K562 (cell line): ENCODE results near the gene ZER1. TPM values are rescaled to one million over a fixed set of nuclear protein-coding genes. Genes with fewer than 3 reads are reported as not detected.

Experiments used
- ATAC-seq: fragments of 200-7000 bp; cut with Tn5 transposase; 3 replicates; pipeline ENCODE4 v1.9.1; 2020; ENCODE audit warnings: moderate library complexity
- BruUV-seq: library from RNA; stranded (reverse); fragments of 400-500 nt; replicated peaks from 2 replicates; lab custom pipeline; 2021; lab: Mats Ljungman, UMichigan
- CTCF ChIA-PET: fragments of 300-600 bp; formaldehyde crosslinking; extraction: SDS; loops from one replicate; lab custom pipeline; 2021; ENCODE audit warnings: low intra/inter-chr PET ratio; lab: Yijun Ruan, JAX
- POLR2A ChIA-PET: fragments of 300-600, 350-650 bp; sonication (Branson Sonifier 250); formaldehyde crosslinking; extraction: SDS; loops from one replicate; lab custom pipeline; 2021; ENCODE audit warnings: antibody characterized with exemption, inconsistent platforms; lab: Yijun Ruan, JAX
- DNase-seq, 4 experiments: peaks; one replicate each; pipeline versions ENCODE4 v3.0.0 to v3.0.0-alpha.2; 2011 to 2018; ENCODE audit warnings: low spot score in 3 of 4, mixed read lengths in 3 of 4; ENCODE audit errors: extremely low read depth in 1 of 4
- FAIRE-seq: peaks from 2 replicates; lab custom pipeline; 2011; peaks lifted over from hg19 to GRCh38; lab: Jason Lieb, UNC
- H2AFZ ChIP-seq: 2 replicates; pipeline ENCODE4 v1.6.0; 2011; ENCODE audit warnings: low read depth, low read length, control low read depth, inconsistent platforms
- H3K27ac ChIP-seq: fragments of 200-600 bp; 3 replicates; pipeline ENCODE4 v1.8.0; 2011; ENCODE audit warnings: low read depth, mild to moderate bottlenecking, control low read depth, inconsistent platforms, low read length, moderate library complexity, mixed read lengths; ENCODE audit errors: extremely low read depth
- H3K27me3 ChIP-seq, 2 experiments: fragments of 300-600 bp in 1 of 2; 2 replicates in 1 of 2; 3 replicates in 1 of 2; pipeline versions ENCODE4 v1.6.0 to v1.8.0; 2011; ENCODE audit warnings: inconsistent platforms in 2 of 2, low read length in 2 of 2, mild to moderate bottlenecking in 1 of 2, mixed read lengths in 1 of 2, moderate library complexity in 1 of 2; ENCODE audit not compliant: control insufficient read depth in 2 of 2, insufficient read depth in 2 of 2
- H3K36me3 ChIP-seq: fragments of 300-600 bp; 3 replicates; pipeline ENCODE4 v1.8.0; 2011; ENCODE audit warnings: mild to moderate bottlenecking, low read length, inconsistent platforms; ENCODE audit not compliant: control insufficient read depth, insufficient read depth
- H3K4me1 ChIP-seq, 2 experiments: fragments of 200-600 bp in 1 of 2; replicated peaks in 1 of 2; 2 replicates in 1 of 2; 3 replicates in 1 of 2; pipeline versions ENCODE4 v1.5.1 to v1.8.0; 2011; ENCODE audit warnings: inconsistent platforms in 2 of 2, low read length in 2 of 2, mild to moderate bottlenecking in 1 of 2, mixed read lengths in 1 of 2, moderate library complexity in 1 of 2; ENCODE audit not compliant: control insufficient read depth in 2 of 2, insufficient read depth in 2 of 2
- H3K4me2 ChIP-seq: 2 replicates; pipeline ENCODE4 v1.6.1; 2011; ENCODE audit warnings: low read length, control low read depth, inconsistent platforms, mixed read lengths; ENCODE audit not compliant: insufficient read depth
- H3K4me3 ChIP-seq: fragments of 200-600 bp; sonication (generic), shearing (Covaris generic); 2 replicates; pipeline ENCODE4 v1.5.1; 2016; ENCODE audit warnings: control low read depth, inconsistent platforms
- H3K79me2 ChIP-seq: fragments of 200-600 bp; 3 replicates; pipeline ENCODE4 v1.8.0; 2011; ENCODE audit warnings: low read length, inconsistent platforms; ENCODE audit not compliant: control insufficient read depth, insufficient read depth
- H3K9ac ChIP-seq, 2 experiments: 2 replicates each; pipeline versions ENCODE4 v1.6.0 to v1.6.1; 2011; ENCODE audit warnings: low read depth in 2 of 2, low read length in 2 of 2, control low read depth in 1 of 2, inconsistent platforms in 1 of 2, mild to moderate bottlenecking in 1 of 2, mixed read lengths in 1 of 2; ENCODE audit not compliant: insufficient read depth in 1 of 2
- H3K9me1 ChIP-seq: one replicate; pipeline ENCODE4 v1.6.0; 2011; ENCODE audit warnings: inconsistent platforms, mild to moderate bottlenecking, low read length, moderate library complexity; ENCODE audit not compliant: control insufficient read depth, insufficient read depth
- H3K9me3 ChIP-seq: replicated peaks from 2 replicates; pipeline ENCODE4 v1.5.1; 2011; ENCODE audit warnings: low read depth, low read length, inconsistent platforms; ENCODE audit not compliant: control insufficient read depth, insufficient read depth
- H4K20me1 ChIP-seq: replicated peaks from 2 replicates; pipeline ENCODE4 v1.6.1; 2011; ENCODE audit warnings: low read length, inconsistent platforms, mixed read lengths; ENCODE audit not compliant: control insufficient read depth, insufficient read depth
- BRCA1 ChIP-seq, 2 experiments: fragments of 450-650 bp in 1 of 2; sonication (generic) in 1 of 2; formaldehyde crosslinking in 1 of 2; IDR thresholded peaks; 2 replicates each; pipeline versions ENCODE4 v1.5.0 to v1.6.1; 2017 to 2020; ENCODE audit warnings: mild to moderate bottlenecking in 1 of 2, missing genetic modification reagents in 1 of 2
- ETV1 ChIP-seq: fragments of 450-650 bp; conservative IDR thresholded peaks from 2 replicates; pipeline ENCODE4 v1.6.1; 2016; ENCODE audit warnings: missing genetic modification characterization, control low read depth, low read depth, missing compliant biosample characterization
- PHF8 ChIP-seq: fragments of 200-600 bp; sonication (generic); IDR thresholded peaks from 2 replicates; pipeline ENCODE4 v1.6.1; 2012; ENCODE audit warnings: mixed run types, mild to moderate bottlenecking, inconsistent platforms, low read length, moderate library complexity, borderline replicate concordance
- PTRF ChIP-seq: fragments of 450-650 bp; IDR thresholded peaks from 2 replicates; pipeline ENCODE4 v1.6.1; 2016; ENCODE audit warnings: mild to moderate bottlenecking, missing genetic modification characterization, missing compliant biosample characterization
- SMARCA5 ChIP-seq: fragments of 450-650 bp; IDR thresholded peaks from 2 replicates; pipeline ENCODE4 v1.6.1; 2016
- SOX6 ChIP-seq: fragments of 450-650 bp; IDR thresholded peaks from 2 replicates; pipeline ENCODE4 v1.6.1; 2014; ENCODE audit warnings: mild to moderate bottlenecking
- STAG1 ChIP-seq: sonication (generic); formaldehyde crosslinking; IDR thresholded peaks from 2 replicates; pipeline ENCODE4 v1.5.0; 2020; ENCODE audit warnings: missing genetic modification reagents, borderline replicate concordance
- ZBTB7A ChIP-seq: IDR thresholded peaks from 2 replicates; pipeline ENCODE4 v1.6.1; 2011; ENCODE audit warnings: low read depth, mild to moderate bottlenecking, low read length, moderate library complexity, borderline replicate concordance; ENCODE audit not compliant: control insufficient read depth
- ZNF140 ChIP-seq: fragments of 250-450 bp; sonication (Bioruptor Pico); IDR thresholded peaks from 2 replicates; pipeline ENCODE4 v1.8.0; 2021; ENCODE audit warnings: moderate library complexity, mild to moderate bottlenecking, inconsistent platforms
- ZNF184 ChIP-seq: sonication (generic); formaldehyde crosslinking; IDR thresholded peaks from 2 replicates; pipeline ENCODE4 v1.5.0; 2020; ENCODE audit warnings: missing genetic modification reagents
- ZNF384 ChIP-seq: IDR thresholded peaks from 2 replicates; pipeline ENCODE4 v1.6.1; 2012; ENCODE audit warnings: low read depth, low read length, improper control_type of control experiment
- ZNF431 ChIP-seq: sonication (generic); formaldehyde crosslinking; IDR thresholded peaks from 2 replicates; pipeline ENCODE4 v1.8.0; 2022; ENCODE audit warnings: mild to moderate bottlenecking, missing genetic modification reagents
- WGBS: fragments of 100-300 bp; shearing (Covaris generic); methylation state at CpG from one replicate; pipeline ENCODE4 v1.1.6; 2016; ENCODE audit warnings: low coverage, mixed read lengths; ENCODE audit not compliant: insufficient coverage; ENCODE audit errors: missing lambda C conversion rate; 5-methylcytosine and 5-hydroxymethylcytosine counted together
- in situ Hi-C: fragments of 300-500 bp; cut with MboI; formaldehyde crosslinking; loops from 4 replicates; pipeline ENCODE4 v1.15.0; 2018; ENCODE audit warnings: inconsistent platforms, mixed read lengths
- intact Hi-C: fragments of 100-400 bp; cut with micrococcal nuclease; formaldehyde crosslinking; loops from 2 replicates; pipeline ENCODE4 v1.14.2; 2022
- polyA plus RNA-seq, 8 experiments: library from polyadenylated mRNA; depleted of rRNA in 4 of 8; stranded (reverse) in 5 of 8; unstranded in 3 of 8; fragments of >200 nt; fragmentation: Nextera tagmentation in 2 of 8; fragmentation: Illumina TruSeq in 1 of 8; extraction: Ambion mirVana in 2 of 8; extraction: Trizol in 1 of 8; gene quantifications; 2 replicates each; pipeline versions ENCODE4 v1.2.1 to v1.2.3, GENCODE V29; 2011 to 2014; ENCODE audit warnings: inconsistent platforms in 1 of 8, missing spikeins in 1 of 8
- total RNA-seq, 7 experiments: library from RNA; depleted of rRNA in 6 of 7; stranded (reverse); fragments of >200 nt in 6 of 7; fragmentation: Illumina TruSeq in 2 of 7; extraction: Trizol in 2 of 7; gene quantifications; 2 replicates each; pipeline versions ENCODE4 v1.2.1 to v1.2.3, GENCODE V29; 2011 to 2021; ENCODE audit warnings: low replicate concordance in 1 of 7
- TF ChIP-seq, protein P1 (sequence below), 2 experiments: fragments of 450-650 bp; IDR thresholded peaks; 2 replicates each; pipeline ENCODE4 v1.6.1; 2018; ENCODE audit warnings: mild to moderate bottlenecking in 2 of 2, low read depth in 1 of 2; ENCODE audit not compliant: partially characterized antibody in 2 of 2
- TF ChIP-seq, protein P2 (sequence below): sonication (generic); formaldehyde crosslinking; IDR thresholded peaks from 2 replicates; pipeline ENCODE4 v1.8.0; 2022; ENCODE audit warnings: mild to moderate bottlenecking, missing genetic modification reagents

The ZER1 gene
- total and polyA plus RNA-seq, 9 of the 15 experiments (the other 6 are each of a cell fraction or from before 2014, with no cell fraction given): 0.07 to 10.7 (median 6.2) TPM

DNA sequence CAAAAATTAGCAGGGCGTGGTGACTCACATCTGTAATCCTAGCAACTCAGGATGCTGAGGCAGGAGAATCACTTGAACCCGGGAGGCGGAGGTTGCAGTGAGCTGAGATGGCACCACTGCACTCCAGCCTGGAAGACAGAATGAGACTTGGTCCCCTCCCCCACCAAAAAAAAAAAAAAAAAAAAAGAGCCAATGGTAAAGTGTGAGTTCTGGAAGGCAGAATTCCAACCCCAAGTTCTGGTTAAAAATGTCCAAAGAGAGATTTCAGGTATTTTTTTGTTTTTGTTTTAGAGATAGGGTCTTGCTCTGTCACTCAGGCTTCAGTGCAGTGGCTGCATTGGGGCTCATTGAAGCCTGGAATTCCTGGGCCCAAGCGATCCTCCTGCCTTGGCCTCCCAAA lies 84.3 kb downstream of the ZER1 start (continued):
- TF ChIP-seq, protein P1, sequence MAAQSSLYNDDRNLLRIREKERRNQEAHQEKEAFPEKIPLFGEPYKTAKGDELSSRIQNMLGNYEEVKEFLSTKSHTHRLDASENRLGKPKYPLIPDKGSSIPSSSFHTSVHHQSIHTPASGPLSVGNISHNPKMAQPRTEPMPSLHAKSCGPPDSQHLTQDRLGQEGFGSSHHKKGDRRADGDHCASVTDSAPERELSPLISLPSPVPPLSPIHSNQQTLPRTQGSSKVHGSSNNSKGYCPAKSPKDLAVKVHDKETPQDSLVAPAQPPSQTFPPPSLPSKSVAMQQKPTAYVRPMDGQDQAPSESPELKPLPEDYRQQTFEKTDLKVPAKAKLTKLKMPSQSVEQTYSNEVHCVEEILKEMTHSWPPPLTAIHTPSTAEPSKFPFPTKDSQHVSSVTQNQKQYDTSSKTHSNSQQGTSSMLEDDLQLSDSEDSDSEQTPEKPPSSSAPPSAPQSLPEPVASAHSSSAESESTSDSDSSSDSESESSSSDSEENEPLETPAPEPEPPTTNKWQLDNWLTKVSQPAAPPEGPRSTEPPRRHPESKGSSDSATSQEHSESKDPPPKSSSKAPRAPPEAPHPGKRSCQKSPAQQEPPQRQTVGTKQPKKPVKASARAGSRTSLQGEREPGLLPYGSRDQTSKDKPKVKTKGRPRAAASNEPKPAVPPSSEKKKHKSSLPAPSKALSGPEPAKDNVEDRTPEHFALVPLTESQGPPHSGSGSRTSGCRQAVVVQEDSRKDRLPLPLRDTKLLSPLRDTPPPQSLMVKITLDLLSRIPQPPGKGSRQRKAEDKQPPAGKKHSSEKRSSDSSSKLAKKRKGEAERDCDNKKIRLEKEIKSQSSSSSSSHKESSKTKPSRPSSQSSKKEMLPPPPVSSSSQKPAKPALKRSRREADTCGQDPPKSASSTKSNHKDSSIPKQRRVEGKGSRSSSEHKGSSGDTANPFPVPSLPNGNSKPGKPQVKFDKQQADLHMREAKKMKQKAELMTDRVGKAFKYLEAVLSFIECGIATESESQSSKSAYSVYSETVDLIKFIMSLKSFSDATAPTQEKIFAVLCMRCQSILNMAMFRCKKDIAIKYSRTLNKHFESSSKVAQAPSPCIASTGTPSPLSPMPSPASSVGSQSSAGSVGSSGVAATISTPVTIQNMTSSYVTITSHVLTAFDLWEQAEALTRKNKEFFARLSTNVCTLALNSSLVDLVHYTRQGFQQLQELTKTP (IDR thresholded peaks at IDR 0.05; ENCODE audit: low read depth in 1 of 2, partially characterized antibody in 2 of 2): no peak
- TF ChIP-seq ZNF384: peak; percentile 55; the same call in 1 of the 2 replicates
- TF ChIP-seq, all 486 proteins: peak for 2

DNA sequence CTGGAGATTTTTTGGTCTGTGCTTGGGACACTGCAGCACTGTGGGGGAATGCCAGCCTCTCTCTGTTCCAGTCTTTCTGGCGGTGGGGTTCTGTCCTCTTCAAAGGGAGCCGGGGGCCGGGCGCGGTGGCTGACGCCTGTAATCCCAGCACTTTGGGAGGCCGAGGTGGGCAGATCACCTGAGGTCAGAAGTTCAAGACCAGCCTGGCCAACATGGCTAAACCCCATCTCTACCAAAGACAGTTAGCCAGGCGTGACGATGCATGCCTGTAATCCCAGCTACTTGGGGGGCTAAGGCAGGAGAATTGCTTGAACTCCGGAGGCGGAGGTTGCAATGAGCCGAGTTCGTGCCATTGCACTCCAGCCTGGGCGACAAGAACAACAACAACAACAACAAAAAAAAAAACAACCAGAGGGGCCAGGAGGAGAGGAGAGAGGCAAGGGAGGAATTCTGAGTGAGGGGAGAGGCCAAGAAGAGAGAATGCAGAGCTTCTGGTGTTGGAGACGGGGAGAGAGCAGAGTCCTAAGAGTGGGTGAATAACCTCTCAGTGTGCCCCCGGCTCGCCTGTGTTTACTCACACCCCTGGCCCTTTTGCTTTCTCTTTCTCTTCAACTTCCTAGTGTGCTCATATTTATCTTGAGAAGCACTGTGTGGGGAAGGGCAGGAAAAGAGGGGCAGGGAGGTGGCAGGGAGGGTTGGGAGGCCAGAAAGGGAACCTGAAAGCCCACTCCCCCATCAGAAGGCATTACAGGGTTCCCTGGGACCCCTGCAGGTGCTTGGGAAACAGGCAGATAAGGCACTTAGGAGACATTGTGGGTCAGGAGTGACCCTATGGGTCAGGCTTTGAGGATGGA lies 85.9 kb downstream of the ZER1 start:
- ChIA-PET CTCF (no interaction called here), POLR2A (interaction anchor here (1.4 kb wide), 1 partner anchor 10 kb away, joined by 6 read pairs; no protein-coding TSS in a partner anchor)
- 0 out of 3 replicates have a peak overlapping the region, but pooled peaks have one; percentile 9 for H3K27ac ChIP-seq
- no peak overlapping the region for H3K4me3 ChIP-seq
- intact Hi-C loops (loop anchor here (10.0 kb wide), 2 partner anchors 411 to 491 kb away; partner anchors contain the start of genes CIZ1, GOLGA2 and SWI5), in situ Hi-C loops (no loop called here)
- no peak for ATAC-seq
- no TSS peak for BruUV-seq
- WGBS: 63% methylated on average over 17 of the region's 17 CpGs
- H3K36me3 ChIP-seq: peaks cover 8% of the 10 kb centered on the region; the same call in 2 of the 3 replicates
- no peaks in the 10 kb centered on the region for H3K9me1 ChIP-seq
- no peaks in the 10 kb centered on the region for H3K27me3 ChIP-seq
- H3K4me1 ChIP-seq: peaks cover 23 to 35% of the 10 kb centered on the region in 2 experiments
- no peak for DNase-seq
- peak overlapping the region; percentile 6 to 44; a peak in 3 of 4 replicates for H3K9ac ChIP-seq
- no peak for FAIRE-seq
- H3K9me3 ChIP-seq: no peaks in the 10 kb centered on the region
- H3K4me2 ChIP-seq: peak overlapping the region; percentile 60
- peaks cover 22% of the 10 kb centered on the region for H3K79me2 ChIP-seq
- peaks cover 8% of the 10 kb centered on the region for H4K20me1 ChIP-seq
- peak overlapping the region; percentile 88 for H2AFZ ChIP-seq
- TF ChIP-seq, protein P2, sequence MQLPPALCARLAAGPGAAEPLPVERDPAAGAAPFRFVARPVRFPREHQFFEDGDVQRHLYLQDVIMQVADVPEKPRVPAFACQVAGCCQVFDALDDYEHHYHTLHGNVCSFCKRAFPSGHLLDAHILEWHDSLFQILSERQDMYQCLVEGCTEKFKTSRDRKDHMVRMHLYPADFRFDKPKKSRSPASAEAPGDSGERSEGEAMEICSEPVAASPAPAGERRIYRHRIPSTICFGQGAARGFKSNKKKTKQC: no peak
- 0 out of 2 replicates have a peak, but pooled peaks have one; percentile 37 for TF ChIP-seq ZNF431 (CRISPR knock-in tag)
- TF ChIP-seq ZNF184: no peak
- peak; percentile 63; the same call in 1 of the 2 replicates for TF ChIP-seq PTRF (tag)
- TF ChIP-seq ZBTB7A: peak; percentile 39; the same call in 1 of the 2 replicates
- no peak for TF ChIP-seq BRCA1 (IDR thresholded peaks at IDR 0.05)
- TF ChIP-seq BRCA1 (CRISPR knock-in tag; IDR thresholded peaks at IDR 0.05): 0 out of 2 replicates have a peak, but pooled peaks have one; percentile 11
- TF ChIP-seq ZNF140: no peak
- peak; percentile 42; the same call in 1 of the 2 replicates for TF ChIP-seq SMARCA5
- no peak for TF ChIP-seq SOX6
- peak; percentile 25; the same call in 1 of the 2 replicates for TF ChIP-seq PHF8
- 0 out of 2 replicates have a peak, but pooled peaks have one; percentile 5 for TF ChIP-seq STAG1 (CRISPR knock-in tag)
- peak; percentile 55 for TF ChIP-seq ETV1 (tag)
